ENCODE data around the gene KDM2A. TPM values are rescaled to one million over a fixed set of nuclear protein-coding genes. Genes with fewer than 3 reads are reported as not detected.
"Not testable (repeated sequence)": the region's sequence is repeated elsewhere in the genome, so short reads cannot be mapped to it uniquely, and the experiment has no call there.

KDM2A gene
- total and polyA plus RNA-seq, 9 donors, result 32.1 to 65.0 (median 54.2) TPM

DNA sequence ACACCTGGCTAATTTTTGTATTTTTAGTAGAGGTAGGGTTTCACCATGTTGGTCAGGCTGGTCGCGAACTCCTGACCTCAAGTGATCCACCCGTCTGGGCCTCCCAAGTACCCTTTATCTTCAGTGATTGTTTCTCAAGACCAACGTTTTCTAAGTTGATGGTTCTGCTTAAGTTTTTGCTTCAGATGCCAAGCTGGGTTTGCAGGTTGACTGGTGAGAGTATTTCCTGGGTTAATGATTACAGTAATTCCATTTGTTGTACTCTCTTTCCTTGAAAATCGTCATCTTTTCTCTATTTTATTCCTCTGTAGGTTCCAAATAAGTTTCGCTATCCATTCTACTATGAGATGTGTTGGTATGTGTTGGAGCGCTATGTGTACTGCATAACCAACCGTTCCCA lies 108.7 kb downstream of the KDM2A start:
- Histone ChIP-seq H3K27me3 (ENCODE audit: control insufficient read depth, insufficient read depth, low read length) (no peaks in the 10 kb centered on the region), H3K27ac (ENCODE audit: low read length) (no peak overlapping the region), H3K4me3 (ENCODE audit: low read length) (no peak overlapping the region), H3K4me1 (ENCODE audit: control insufficient read depth, insufficient read depth, low read length) (no peaks in the 10 kb centered on the region), H3K36me3 (ENCODE audit: control insufficient read depth, insufficient read depth, low read length) (peaks cover 56% of the 10 kb centered on the region), H3K9me3 (replicated peaks; ENCODE audit: control insufficient read depth, low read depth, low read length) (no peaks in the 10 kb centered on the region)
- WGBS (ENCODE audit: insufficient coverage), result 100% methylated on average over 2 of the region's 8 CpGs
- DNase-seq, result no peak

DNA sequence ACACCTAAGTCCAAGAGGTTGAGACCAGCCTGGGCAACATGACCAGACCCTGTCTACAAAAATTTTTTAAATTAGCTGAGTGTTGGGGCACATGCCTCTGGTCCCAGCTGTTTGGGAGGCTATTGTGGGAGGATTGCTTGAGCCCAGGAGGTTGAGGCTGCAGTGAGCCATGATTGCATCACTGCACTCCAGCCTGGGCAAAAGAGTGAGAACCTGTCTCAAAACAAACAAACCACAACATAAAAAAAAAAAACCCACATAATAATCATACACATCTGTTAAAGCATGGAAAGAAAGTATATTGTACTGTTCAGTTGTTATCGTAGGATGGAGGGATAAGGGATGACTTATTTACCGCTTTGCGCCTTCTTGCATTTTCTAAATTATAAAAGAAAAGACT lies 111.3 kb downstream of the KDM2A start:
- no peak for DNase-seq
- WGBS (ENCODE audit: insufficient coverage), result no CpG with 5 or more reads among the region's 3 CpGs

DNA sequence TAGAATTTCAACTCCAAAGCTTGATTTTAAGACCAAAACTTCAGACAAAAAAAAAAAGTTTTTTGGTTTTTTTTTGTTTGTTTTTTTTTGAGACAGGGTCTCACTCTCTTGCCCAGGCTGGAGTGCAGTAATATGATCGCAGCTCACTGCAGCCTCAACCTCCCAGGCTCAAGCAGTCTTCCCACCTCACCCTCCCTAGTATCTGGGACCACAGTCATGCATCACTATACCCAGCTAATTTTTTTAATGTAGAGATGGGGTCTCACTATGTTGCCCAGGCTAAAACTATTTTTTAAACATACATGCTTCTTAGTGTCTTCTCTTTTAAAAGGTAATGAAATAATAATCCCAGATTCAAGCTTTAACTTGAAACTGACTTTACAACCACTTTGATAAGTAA lies 111.8 kb downstream of the KDM2A start:
- WGBS (ENCODE audit: insufficient coverage), result no CpG with 5 or more reads among the region's 1 CpG
- no peak overlapping the region for H3K4me3 ChIP-seq (ENCODE audit: low read length)
- no peak overlapping the region for H3K27ac ChIP-seq (ENCODE audit: low read length)
- no peak for DNase-seq
- H3K36me3 ChIP-seq (ENCODE audit: control insufficient read depth, insufficient read depth, low read length), result peaks cover 39% of the 10 kb centered on the region
- no peaks in the 10 kb centered on the region for H3K9me3 ChIP-seq (replicated peaks; ENCODE audit: control insufficient read depth, low read depth, low read length)
- H3K27me3 ChIP-seq (ENCODE audit: control insufficient read depth, insufficient read depth, low read length), result no peaks in the 10 kb centered on the region
- no peaks in the 10 kb centered on the region for H3K4me1 ChIP-seq (ENCODE audit: control insufficient read depth, insufficient read depth, low read length)

More for the DNA sequence above, 111.3 kb downstream of the KDM2A start:
- H3K27ac ChIP-seq (ENCODE audit: low read length), result no peak overlapping the region
- peaks cover 44% of the 10 kb centered on the region for H3K36me3 ChIP-seq (ENCODE audit: control insufficient read depth, insufficient read depth, low read length)
- no peaks in the 10 kb centered on the region for H3K9me3 ChIP-seq (replicated peaks; ENCODE audit: control insufficient read depth, low read depth, low read length)
- H3K4me1 ChIP-seq (ENCODE audit: control insufficient read depth, insufficient read depth, low read length), result no peaks in the 10 kb centered on the region
- H3K27me3 ChIP-seq (ENCODE audit: control insufficient read depth, insufficient read depth, low read length), result no peaks in the 10 kb centered on the region
- no peak overlapping the region for H3K4me3 ChIP-seq (ENCODE audit: low read length)

DNA sequence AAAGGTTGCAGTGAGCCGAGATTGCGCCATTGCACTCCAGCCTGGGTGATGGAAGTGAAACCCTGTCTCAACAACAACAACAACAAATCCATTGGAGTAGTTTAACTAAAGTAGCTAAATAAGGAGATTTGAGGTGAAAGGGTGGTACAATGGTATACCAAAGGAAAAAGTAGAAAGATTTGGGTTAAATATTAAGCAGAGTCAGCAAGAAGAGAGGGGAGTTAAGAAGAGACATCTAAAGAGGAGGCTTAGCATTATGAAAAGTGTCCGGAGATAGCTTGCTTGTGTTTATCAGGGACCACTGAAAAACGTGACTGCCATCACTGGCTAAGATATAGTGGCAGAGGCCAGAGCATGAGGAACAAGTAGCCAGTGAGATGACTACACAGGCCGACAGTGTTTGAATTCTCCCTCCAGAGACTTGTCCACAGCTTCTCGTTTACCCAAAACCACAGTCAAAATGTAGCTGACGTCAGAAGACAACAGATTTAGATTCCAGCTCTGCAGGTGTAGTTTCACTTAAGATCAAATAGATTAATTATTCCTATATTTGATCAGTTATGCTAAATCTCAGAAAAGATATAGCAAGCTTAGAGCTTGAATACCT lies 114.6 kb downstream of the KDM2A start:
- WGBS (ENCODE audit: insufficient coverage), result 75% methylated on average over 2 of the region's 7 CpGs

DNA sequence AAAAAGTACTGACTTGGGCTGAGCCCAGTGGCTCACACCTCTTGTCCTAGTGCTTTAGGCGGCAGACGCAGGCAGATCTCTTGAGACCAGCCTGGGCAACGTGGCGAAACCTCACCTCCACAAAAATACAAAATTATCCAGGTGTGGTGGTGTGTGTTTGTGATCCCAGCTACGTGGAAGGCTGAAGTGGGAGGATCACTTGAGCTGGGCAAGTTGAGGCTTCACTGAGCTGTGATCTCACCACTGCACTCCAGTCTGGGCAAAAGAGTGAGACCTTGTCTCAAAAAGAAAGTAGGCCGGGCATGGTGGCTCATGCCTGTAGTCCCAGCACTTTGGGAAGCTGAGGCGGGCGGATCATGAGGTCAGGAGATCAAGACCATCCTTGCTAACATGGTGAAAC lies 115.5 kb downstream of the KDM2A start:
- 100% methylated on average over 1 of the region's 8 CpGs for WGBS (ENCODE audit: insufficient coverage)
- H3K9me3 ChIP-seq (replicated peaks; ENCODE audit: control insufficient read depth, low read depth, low read length); H3K4me1 ChIP-seq (ENCODE audit: control insufficient read depth, insufficient read depth, low read length); H3K27me3 ChIP-seq (ENCODE audit: control insufficient read depth, insufficient read depth, low read length); DNase-seq; H3K27ac ChIP-seq (ENCODE audit: low read length); H3K4me3 ChIP-seq (ENCODE audit: low read length): not testable (repeated sequence)
- H3K36me3 ChIP-seq (ENCODE audit: control insufficient read depth, insufficient read depth, low read length), result peaks cover 20% of the 10 kb centered on the region

More for the DNA sequence above, 114.6 kb downstream of the KDM2A start:
- peaks cover under 1% of the 10 kb centered on the region for H3K4me1 ChIP-seq (ENCODE audit: control insufficient read depth, insufficient read depth, low read length)
- H3K4me3 ChIP-seq (ENCODE audit: low read length), result no peak overlapping the region
- no peak overlapping the region for H3K27ac ChIP-seq (ENCODE audit: low read length)
- no peak for DNase-seq
- peaks cover 22% of the 10 kb centered on the region for H3K36me3 ChIP-seq (ENCODE audit: control insufficient read depth, insufficient read depth, low read length)
- no peaks in the 10 kb centered on the region for H3K27me3 ChIP-seq (ENCODE audit: control insufficient read depth, insufficient read depth, low read length)
- no peaks in the 10 kb centered on the region for H3K9me3 ChIP-seq (replicated peaks; ENCODE audit: control insufficient read depth, low read depth, low read length)

DNA sequence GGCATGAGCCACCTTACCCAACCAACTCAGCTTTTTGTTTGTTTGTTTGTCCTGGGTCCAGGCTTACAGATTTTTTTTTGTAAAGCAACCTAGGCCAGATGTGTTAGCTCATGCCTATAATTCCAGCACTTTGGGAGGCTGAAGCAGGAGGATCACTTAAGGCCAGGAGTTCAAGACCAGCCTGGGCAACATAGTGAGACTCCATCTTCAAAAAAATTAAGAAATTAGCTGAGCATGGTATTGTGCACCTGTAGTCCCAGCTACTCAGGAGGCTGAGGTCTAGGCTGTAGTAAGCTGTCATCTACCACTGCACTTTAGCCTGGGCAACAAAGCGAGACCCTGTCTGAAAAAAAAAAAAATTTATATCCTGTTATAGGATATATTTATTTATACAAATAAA lies 118.5 kb downstream of the KDM2A start:
- no peaks in the 10 kb centered on the region for H3K9me3 ChIP-seq (replicated peaks; ENCODE audit: control insufficient read depth, low read depth, low read length)
- no CpG with 5 or more reads among the region's 1 CpG for WGBS (ENCODE audit: insufficient coverage)
- no peaks in the 10 kb centered on the region for H3K27me3 ChIP-seq (ENCODE audit: control insufficient read depth, insufficient read depth, low read length)
- H3K27ac ChIP-seq (ENCODE audit: low read length), result no peak overlapping the region
- no peak for DNase-seq
- peaks cover 17% of the 10 kb centered on the region for H3K4me1 ChIP-seq (ENCODE audit: control insufficient read depth, insufficient read depth, low read length)
- H3K36me3 ChIP-seq (ENCODE audit: control insufficient read depth, insufficient read depth, low read length), result peaks cover 7% of the 10 kb centered on the region
- H3K4me3 ChIP-seq (ENCODE audit: low read length), result no peak overlapping the region

DNA sequence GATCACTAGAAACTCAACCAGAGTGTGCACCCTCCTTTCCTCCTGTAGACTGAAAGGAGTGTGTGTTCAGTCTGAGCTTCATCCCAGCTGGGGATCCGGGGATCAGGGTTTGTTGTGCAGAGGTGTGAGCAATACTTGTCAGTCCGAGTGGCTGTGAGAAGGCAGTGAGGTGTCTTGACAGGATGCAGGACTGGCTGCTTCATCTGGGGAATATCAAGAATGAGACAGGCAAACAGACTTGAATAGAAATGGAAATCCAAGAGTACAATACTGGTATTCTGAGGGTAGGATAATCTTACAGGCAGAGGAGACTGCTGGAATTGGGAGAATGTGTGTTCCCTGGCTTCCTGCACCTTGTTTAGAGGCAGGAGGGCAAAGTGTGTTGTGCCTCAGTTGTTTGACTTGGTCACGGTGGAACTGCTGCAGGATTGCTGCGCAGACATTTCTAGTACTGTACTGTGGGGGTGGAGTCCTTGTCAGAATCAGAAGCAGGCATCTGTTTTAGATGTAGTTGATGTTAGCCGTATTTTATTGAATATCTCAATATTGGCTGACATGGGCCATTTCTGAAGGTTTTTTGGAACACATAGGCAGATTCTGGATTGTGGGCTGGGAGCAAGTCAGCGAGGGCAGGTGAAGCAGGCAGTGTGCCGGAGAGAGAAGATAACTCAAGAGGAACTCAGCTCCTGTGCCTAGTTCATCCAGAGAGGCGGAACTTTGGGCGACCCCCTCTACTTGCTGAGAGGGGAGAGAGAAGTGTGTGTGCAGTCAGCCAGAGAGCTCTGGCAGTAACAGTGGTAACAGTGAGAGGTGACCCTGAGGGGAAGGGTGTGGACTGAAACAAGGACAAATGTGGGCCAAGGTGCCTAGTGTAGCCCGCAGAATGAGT lies 120.1 kb downstream of the KDM2A start:
- Histone ChIP-seq H3K4me3 (ENCODE audit: low read length) (peak overlapping the region; percentile 30), H3K9me3 (replicated peaks; ENCODE audit: control insufficient read depth, low read depth, low read length) (no peaks in the 10 kb centered on the region), H3K4me1 (ENCODE audit: control insufficient read depth, insufficient read depth, low read length) (peaks cover 19% of the 10 kb centered on the region), H3K36me3 (ENCODE audit: control insufficient read depth, insufficient read depth, low read length) (peaks cover 23% of the 10 kb centered on the region), H3K27ac (ENCODE audit: low read length) (peak overlapping the region; percentile 84), H3K27me3 (ENCODE audit: control insufficient read depth, insufficient read depth, low read length) (no peaks in the 10 kb centered on the region)
- WGBS (ENCODE audit: insufficient coverage), result 5% methylated on average over 10 of the region's 10 CpGs
- DNase-seq, result no peak

DNA sequence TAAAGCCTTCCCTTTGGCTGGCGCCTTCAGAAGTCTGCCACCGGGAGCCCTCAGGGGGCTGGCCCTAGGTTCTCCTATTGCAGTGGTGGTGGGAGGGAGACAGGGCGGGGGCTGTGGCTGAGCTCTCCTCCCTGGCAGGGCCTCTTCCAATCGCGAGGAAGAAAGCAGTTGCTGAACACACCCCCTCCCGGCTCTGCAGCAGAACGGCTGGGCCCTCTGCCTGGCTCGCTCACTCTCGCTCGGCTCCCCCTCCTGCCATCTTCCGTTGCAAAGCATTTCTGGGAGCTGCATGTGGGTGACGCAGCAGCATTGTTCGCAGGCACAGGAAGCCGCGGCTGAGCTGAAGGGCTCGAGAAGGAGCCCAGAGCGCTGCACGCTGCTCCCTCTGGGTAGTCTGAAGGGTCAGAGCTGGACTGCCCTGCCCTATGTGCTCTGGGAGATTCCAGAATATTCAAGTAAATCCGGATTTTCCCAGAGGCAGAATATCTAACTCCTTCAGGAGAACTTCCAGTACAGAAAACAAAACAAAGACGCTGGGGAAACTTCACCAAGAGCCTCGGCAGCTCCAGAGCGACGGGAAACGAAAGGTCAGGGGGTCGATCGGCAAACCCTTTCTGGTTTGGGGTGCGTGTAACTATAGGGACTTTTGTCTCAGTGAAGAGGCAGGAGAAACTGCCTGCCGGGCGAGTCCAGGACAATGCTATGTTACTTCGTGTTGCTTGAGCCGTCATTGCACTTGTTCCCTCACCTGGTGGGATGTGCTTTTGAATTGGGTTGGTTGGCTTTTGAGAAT lies 120.9 kb downstream of the KDM2A start:
- WGBS (ENCODE audit: insufficient coverage), result 0% methylated on average over 23 of the region's 31 CpGs
- Histone ChIP-seq H3K4me3 (ENCODE audit: low read length) (peak overlapping the region; percentile 51), H3K36me3 (ENCODE audit: control insufficient read depth, insufficient read depth, low read length) (peaks cover 25% of the 10 kb centered on the region), H3K4me1 (ENCODE audit: control insufficient read depth, insufficient read depth, low read length) (peaks cover 19% of the 10 kb centered on the region), H3K27ac (ENCODE audit: low read length) (peak overlapping the region; percentile 97), H3K9me3 (replicated peaks; ENCODE audit: control insufficient read depth, low read depth, low read length) (no peaks in the 10 kb centered on the region), H3K27me3 (ENCODE audit: control insufficient read depth, insufficient read depth, low read length) (no peaks in the 10 kb centered on the region)
- DNase-seq, result peak; percentile 99

DNA sequence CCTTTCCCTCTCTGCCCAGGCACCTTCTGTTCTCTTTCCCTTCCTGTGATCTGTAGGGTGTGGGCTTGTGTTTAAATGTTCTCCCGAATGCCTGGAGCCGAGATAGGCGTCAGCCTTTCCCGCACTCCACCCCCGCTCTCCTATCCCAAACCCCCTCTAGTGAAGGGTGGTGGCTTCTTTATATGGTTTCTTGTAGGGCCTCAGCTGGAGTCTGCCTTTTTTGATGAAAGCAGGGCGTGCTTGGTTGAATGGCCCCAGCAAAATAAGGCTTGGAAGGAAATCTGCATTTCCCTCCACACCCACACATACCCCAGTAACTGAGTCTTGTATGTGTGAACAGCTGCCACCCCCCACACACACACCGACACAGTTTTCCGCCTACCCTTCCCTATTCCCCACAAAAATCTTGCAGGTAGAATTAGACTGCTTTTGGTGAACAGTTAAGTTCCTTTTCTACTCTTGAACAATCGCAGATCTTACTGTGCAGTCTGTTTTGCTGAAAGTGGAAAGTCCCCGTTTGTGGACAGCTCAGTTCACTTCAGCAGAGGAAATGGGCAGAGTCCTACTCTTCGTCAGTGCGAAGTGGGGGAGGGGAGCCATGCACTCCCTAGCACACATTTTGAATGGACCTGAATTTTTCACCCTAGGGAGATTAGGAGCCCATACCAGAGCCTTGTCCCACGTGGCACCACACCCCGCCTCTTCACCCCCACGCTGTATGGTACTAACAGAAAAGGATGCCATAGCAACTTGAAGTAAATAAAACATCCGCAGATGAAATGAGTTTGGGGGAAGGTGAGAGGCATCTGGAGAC lies 121.7 kb downstream of the KDM2A start:
- H3K4me3 ChIP-seq (ENCODE audit: low read length), result peak overlapping the region; percentile 51
- 0% methylated on average over 3 of the region's 16 CpGs for WGBS (ENCODE audit: insufficient coverage)
- no peaks in the 10 kb centered on the region for H3K27me3 ChIP-seq (ENCODE audit: control insufficient read depth, insufficient read depth, low read length)
- H3K36me3 ChIP-seq (ENCODE audit: control insufficient read depth, insufficient read depth, low read length), result peaks cover 33% of the 10 kb centered on the region
- DNase-seq, result peak; percentile 81
- H3K9me3 ChIP-seq (replicated peaks; ENCODE audit: control insufficient read depth, low read depth, low read length), result no peaks in the 10 kb centered on the region
- peaks cover 19% of the 10 kb centered on the region for H3K4me1 ChIP-seq (ENCODE audit: control insufficient read depth, insufficient read depth, low read length)
- H3K27ac ChIP-seq (ENCODE audit: low read length), result peak overlapping the region; percentile 97
